ENCODE measurements around the gene NTRK2. TPM values are rescaled to one million over a fixed set of nuclear protein-coding genes. Genes with fewer than 3 reads are reported as not detected.
A peak's percentile ranks its signal among the peaks of the same experiment; 100 is the strongest.

NTRK2 gene
- total RNA-seq, 1 donor from 2014 or later: 0.02 TPM

GRCh38 chr9:85041466-85042137 is 372.1 kb downstream of the NTRK2 start:
- H3K36me3 Mint-ChIP-seq: no peaks in the 10 kb centered on the region
- TF ChIP-seq EZH2 (IDR thresholded peaks at IDR 0.05) (no peak), CTCF (IDR thresholded peaks at IDR 0.05) (no peak), EZH2phosphoT487 (IDR thresholded peaks at IDR 0.05) (no peak)
- Histone ChIP-seq H2AFZ (replicated peaks) (peak overlapping the region; percentile 43), H3K9ac (no peak overlapping the region), H3K27me3 (no peaks in the 10 kb centered on the region), H3K4me2 (no peak overlapping the region), H3F3A (ENCODE audit: low read depth) (no peaks in the 10 kb centered on the region), H4K20me1 (ENCODE audit: low read depth) (no peaks in the 10 kb centered on the region), H3K36me3 (no peaks in the 10 kb centered on the region), H3K27ac (no peak overlapping the region), H3K4me3 (no peak overlapping the region), H3K79me2 (ENCODE audit: low read depth) (no peaks in the 10 kb centered on the region), H3K9me3 (ENCODE audit: low read depth) (no peaks in the 10 kb centered on the region), H3K4me1 (no peaks in the 10 kb centered on the region)
- H3K27ac Mint-ChIP-seq: no peak overlapping the region
- no peaks in the 10 kb centered on the region for H3K9me3 Mint-ChIP-seq
- H3K4me3 Mint-ChIP-seq: no peak overlapping the region
- H3K4me1 Mint-ChIP-seq: peaks cover 4% of the 10 kb centered on the region
- no peak for DNase-seq (ENCODE audit: low spot score)
- peaks cover 3% of the 10 kb centered on the region for H3K27me3 Mint-ChIP-seq (ENCODE audit: insufficient read depth, low read depth)

GRCh38 chr9:85042981-85043647 is 373.6 kb downstream of the NTRK2 start:
- H4K20me1 ChIP-seq (ENCODE audit: low read depth): no peaks in the 10 kb centered on the region
- H3K4me2 ChIP-seq: no peak overlapping the region
- TF ChIP-seq CTCF (IDR thresholded peaks at IDR 0.05): no peak
- TF ChIP-seq EZH2phosphoT487 (IDR thresholded peaks at IDR 0.05): no peak
- TF ChIP-seq EZH2 (IDR thresholded peaks at IDR 0.05): no peak
- DNase-seq (ENCODE audit: low spot score): no peak
- peak overlapping the region; percentile 94 for H3K27ac Mint-ChIP-seq
- H3K27me3 ChIP-seq: no peaks in the 10 kb centered on the region
- no peak overlapping the region for H3K9ac ChIP-seq
- H3K36me3 ChIP-seq: no peaks in the 10 kb centered on the region
- no peak overlapping the region for H3K27ac ChIP-seq
- H3K36me3 Mint-ChIP-seq: no peaks in the 10 kb centered on the region
- H3K9me3 ChIP-seq (ENCODE audit: low read depth): no peaks in the 10 kb centered on the region
- no peak overlapping the region for H3K4me3 ChIP-seq
- peaks cover 3% of the 10 kb centered on the region for H3K27me3 Mint-ChIP-seq (ENCODE audit: insufficient read depth, low read depth)
- H3K4me1 ChIP-seq: no peaks in the 10 kb centered on the region
- H3F3A ChIP-seq (ENCODE audit: low read depth): no peaks in the 10 kb centered on the region
- no peaks in the 10 kb centered on the region for H3K79me2 ChIP-seq (ENCODE audit: low read depth)
- no peak overlapping the region for H3K4me3 Mint-ChIP-seq
- H3K9me3 Mint-ChIP-seq: no peaks in the 10 kb centered on the region
- peaks cover 4% of the 10 kb centered on the region for H3K4me1 Mint-ChIP-seq
- H2AFZ ChIP-seq (replicated peaks): peak overlapping the region; percentile 4

- Histone ChIP-seq H4K20me1 (ENCODE audit: low read depth) (no peaks in the 10 kb centered on the region), H3K27ac (no peak overlapping the region), H3K36me3 (no peaks in the 10 kb centered on the region), H3K9me3 (ENCODE audit: low read depth) (no peaks in the 10 kb centered on the region), H2AFZ (replicated peaks) (no peak overlapping the region), H3F3A (ENCODE audit: low read depth) (no peaks in the 10 kb centered on the region), H3K27me3 (no peaks in the 10 kb centered on the region), H3K79me2 (ENCODE audit: low read depth) (no peaks in the 10 kb centered on the region), H3K4me3 (no peak overlapping the region), H3K4me1 (no peaks in the 10 kb centered on the region), H3K4me2 (no peak overlapping the region), H3K9ac (no peak overlapping the region)
- no peaks in the 10 kb centered on the region for H3K4me1 Mint-ChIP-seq
- H3K27ac Mint-ChIP-seq: no peak overlapping the region
- H3K27me3 Mint-ChIP-seq (ENCODE audit: insufficient read depth, low read depth): peaks cover 3% of the 10 kb centered on the region
- no peak for TF ChIP-seq EZH2 (IDR thresholded peaks at IDR 0.05)
- no peak for TF ChIP-seq EZH2phosphoT487 (IDR thresholded peaks at IDR 0.05)
- no peak for TF ChIP-seq CTCF (IDR thresholded peaks at IDR 0.05)
- H3K4me3 Mint-ChIP-seq: no peak overlapping the region
- H3K9me3 Mint-ChIP-seq: peaks cover 4% of the 10 kb centered on the region
- DNase-seq (ENCODE audit: low spot score): no peak
- H3K36me3 Mint-ChIP-seq: no peaks in the 10 kb centered on the region
These were observed 375.7 kb downstream of the NTRK2 start for GRCh38 chr9:85045271-85045670.

All from neural progenitor cell (in vitro differentiated cells).